ENCODE data around the gene ADD1. TPM values are rescaled to one million over a fixed set of nuclear protein-coding genes. Genes with fewer than 3 reads are reported as not detected.

The ADD1 gene
- total and polyA plus RNA-seq, 4 donors = 62.2 to 142 (median 83.4) TPM

GRCh38 chr4:2901186-2901585 is 57.5 kb downstream of the ADD1 start:
- no peak overlapping the region for H3K27ac ChIP-seq (ENCODE audit: low read depth in 1 of 2, low read length in 2 of 2)
- H3K36me3 ChIP-seq (ENCODE audit: control insufficient read depth in 4 of 4, insufficient read depth in 3 of 4, low read depth in 1 of 4, low read length in 3 of 4) = peaks cover 6 to 81% (median 60%) of the 10 kb centered on the region in 4 donors
- H3K4me3 ChIP-seq (ENCODE audit: low read depth in 1 of 3, low read length in 3 of 3) = no peak overlapping the region
- DNase-seq (ENCODE audit: low spot score) = no peak
- no peaks in the 10 kb centered on the region for H3K4me1 ChIP-seq (ENCODE audit: control insufficient read depth in 4 of 4, insufficient read depth in 4 of 4, low read length in 3 of 4)
- no peak overlapping the region for H3K9ac ChIP-seq (ENCODE audit: low read depth in 1 of 2, low read length in 2 of 2)
- no peaks in the 10 kb centered on the region for H3K9me3 ChIP-seq (ENCODE audit: control insufficient read depth in 4 of 4, low read length in 3 of 4)
- H3K27me3 ChIP-seq (ENCODE audit: control insufficient read depth in 4 of 4, insufficient read depth in 4 of 4, low read length in 3 of 4) = no peaks in the 10 kb centered on the region
- TF ChIP-seq SP1 (IDR thresholded peaks at IDR 0.05) (no peak), ATF3 (IDR thresholded peaks at IDR 0.05) (no peak), YY1 (IDR thresholded peaks at IDR 0.05) (no peak), RAD21 (IDR thresholded peaks at IDR 0.05) (no peak), FOXA2 (IDR thresholded peaks at IDR 0.05) (no peak), CTCF (IDR thresholded peaks at IDR 0.05; ENCODE audit: low read depth, low read length, missing input control) (no peak), RXRA (IDR thresholded peaks at IDR 0.05) (no peak), REST (IDR thresholded peaks at IDR 0.05) (no peak), HNF4G (IDR thresholded peaks at IDR 0.05) (no peak), NR2F2 (IDR thresholded peaks at IDR 0.05) (no peak), GABPA (IDR thresholded peaks at IDR 0.05 in 1 of 2, conservative IDR thresholded peaks at IDR 0.05 in 1 of 2) (no peak), JUND (IDR thresholded peaks at IDR 0.05) (no peak), HNF4A (conservative IDR thresholded peaks at IDR 0.05) (no peak), EGR1 (IDR thresholded peaks at IDR 0.05; ENCODE audit: low read depth in 2 of 2) (no peak), MAX (IDR thresholded peaks at IDR 0.05) (no peak), TAF1 (conservative IDR thresholded peaks at IDR 0.05) (no peak), FOXA1 (IDR thresholded peaks at IDR 0.05) (no peak), ZBTB33 (IDR thresholded peaks at IDR 0.05) (no peak)
- 93% methylated on average over 3 of the region's 3 CpGs for WGBS
